GM19328 (cell line): ENCODE results near the gene RASAL1.
A peak's percentile ranks its signal among the peaks of the same experiment; 100 is the strongest.

Experiments
- ATAC-seq: cut with Tn5 transposase; IDR thresholded peaks from one replicate; pipeline ENCODE4 v1.9.1; 2021; ENCODE audit warnings: mild to moderate bottlenecking, moderate library complexity; ENCODE audit not compliant: unreplicated experiment

RASAL1 gene

GRCh38 chr12:113077859-113078255 is 57.7 kb downstream of the RASAL1 start:
- ATAC-seq = no peak

DNA sequence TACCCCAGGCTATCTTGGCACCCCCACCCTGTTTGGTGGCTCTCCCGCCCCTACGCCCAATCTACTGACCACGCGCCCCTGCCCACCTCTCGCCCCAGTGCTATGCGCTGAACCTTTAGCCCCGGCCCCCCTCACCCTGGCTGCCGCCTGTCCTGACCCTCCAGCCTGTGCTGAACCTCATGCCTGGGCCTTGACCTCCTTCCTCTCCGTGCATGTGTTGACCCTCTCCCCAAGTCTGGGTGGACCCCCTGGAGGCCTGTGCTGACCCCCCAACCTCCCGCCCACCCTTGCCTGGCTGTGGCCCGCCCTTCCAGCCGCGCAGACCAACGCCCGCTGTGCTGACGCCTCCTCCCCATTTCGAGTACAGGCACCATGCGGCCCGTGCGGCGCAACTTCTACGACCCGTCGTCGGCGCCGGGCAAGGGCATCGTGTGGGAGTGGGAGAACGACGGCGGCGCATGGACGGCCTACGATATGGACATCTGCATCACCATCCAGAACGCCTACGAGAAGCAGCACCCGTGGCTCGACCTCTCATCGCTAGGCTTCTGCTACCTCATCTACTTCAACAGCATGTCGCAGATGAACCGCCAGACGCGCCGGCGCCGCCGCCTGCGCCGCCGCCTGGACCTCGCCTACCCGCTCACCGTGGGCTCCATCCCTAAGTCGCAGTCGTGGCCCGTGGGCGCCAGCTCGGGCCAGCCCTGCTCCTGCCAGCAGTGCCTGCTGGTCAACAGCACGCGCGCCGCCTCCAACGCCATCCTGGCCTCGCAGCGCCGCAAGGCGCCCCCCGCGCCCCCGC is 58.3 kb downstream of the RASAL1 start:
- no peak for ATAC-seq

DNA sequence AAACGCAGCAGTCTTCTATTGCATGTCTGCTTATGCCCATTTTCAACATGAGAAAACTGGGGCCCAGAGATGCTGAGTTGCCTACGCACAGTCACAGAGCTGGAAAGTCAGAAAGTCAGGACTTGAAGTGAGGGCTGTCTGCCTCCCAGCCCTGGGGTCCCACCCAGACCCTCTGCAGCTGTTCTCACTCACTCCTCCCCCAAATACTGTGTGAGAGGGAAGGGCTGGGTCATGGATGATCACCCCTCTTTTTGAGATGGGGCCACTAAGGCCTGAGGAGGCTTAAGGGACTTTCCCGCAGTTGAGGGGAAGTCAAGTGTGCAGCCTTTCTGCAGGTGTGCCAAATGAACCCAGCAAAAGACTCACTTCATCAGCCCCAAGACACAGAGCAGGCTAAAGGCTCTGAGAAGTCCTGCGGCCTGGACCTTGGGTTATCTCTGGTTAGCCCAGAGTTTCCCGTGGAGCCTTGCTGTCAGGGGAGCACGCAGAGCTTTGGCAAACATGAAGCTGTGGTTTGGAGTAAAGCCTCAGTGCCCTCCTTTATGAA is 60.4 kb downstream of the RASAL1 start:
- ATAC-seq = peak; percentile 95

DNA sequence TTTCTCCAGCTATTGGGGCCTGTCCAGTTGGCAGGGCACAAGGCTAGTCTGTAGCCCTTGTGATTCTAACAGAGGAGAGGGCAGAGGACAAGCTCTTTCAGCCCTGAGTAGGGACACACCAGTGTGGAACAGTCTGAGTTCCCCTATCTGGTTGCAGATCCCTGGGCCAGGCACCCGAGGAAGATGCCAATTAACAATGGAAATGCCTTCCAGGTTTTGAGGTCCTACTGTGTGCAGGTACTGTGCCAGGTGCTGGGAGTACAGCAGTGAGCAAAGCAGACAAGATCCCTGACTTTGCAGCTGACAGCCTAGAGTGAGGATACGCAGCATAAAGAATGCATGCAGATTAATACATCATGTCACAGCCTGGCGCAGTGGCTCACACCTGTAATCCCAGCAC is 62.0 kb downstream of the RASAL1 start:
- no peak for ATAC-seq

- ATAC-seq = no peak
Observed at GRCh38 chr12:113072136-113072535, 63.4 kb downstream of the RASAL1 start.

DNA sequence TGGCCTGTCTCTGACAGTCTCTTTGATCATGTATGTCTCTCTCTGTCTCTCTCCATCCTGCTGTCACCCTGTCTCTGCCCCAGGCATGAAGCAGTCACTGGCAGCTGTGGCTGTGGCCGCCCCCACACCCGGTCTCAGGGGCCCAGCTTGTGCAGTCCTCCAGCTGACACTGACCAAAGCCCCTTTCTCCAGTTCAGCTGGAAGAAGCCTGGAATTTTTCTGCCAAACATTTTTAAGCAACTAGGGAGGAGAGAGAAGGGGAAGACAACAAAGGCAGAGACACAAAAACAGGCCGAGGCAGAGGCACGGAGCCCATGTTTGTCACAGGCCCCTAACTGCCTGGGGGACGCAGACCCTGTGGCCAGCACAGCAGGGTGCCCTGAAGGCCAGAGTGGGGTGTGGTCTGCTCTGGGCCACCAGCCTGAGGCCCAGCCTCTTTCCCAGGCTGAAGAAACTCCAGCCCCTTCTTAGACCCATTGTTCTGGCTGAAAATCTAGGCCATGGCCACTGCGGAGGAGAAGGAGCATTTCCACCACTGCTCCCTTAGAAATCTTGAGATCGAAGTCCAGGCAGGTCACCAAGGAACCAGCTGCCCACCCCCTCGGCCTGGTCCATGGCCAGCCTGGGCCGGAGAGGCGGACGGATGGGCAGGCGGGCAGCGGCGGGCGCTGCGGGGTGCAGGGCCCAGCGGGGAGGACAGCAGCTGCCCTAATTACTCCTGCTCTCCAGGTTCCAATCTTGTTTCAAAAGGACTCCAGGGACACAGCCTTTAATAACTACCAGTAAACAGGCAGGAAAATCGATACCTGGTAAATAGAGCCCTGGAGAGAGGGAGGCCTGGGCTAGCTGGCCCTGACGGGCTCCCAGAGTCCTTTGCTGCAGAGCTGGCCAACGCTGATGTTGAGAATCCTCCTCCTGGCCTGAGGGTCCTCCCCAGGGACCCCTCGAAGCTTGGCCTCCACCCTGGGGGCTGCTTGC is 64.1 kb downstream of the RASAL1 start:
- ATAC-seq = no peak

GRCh38 chr12:113070117-113070906 is 65.2 kb downstream of the RASAL1 start:
- no peak for ATAC-seq

DNA sequence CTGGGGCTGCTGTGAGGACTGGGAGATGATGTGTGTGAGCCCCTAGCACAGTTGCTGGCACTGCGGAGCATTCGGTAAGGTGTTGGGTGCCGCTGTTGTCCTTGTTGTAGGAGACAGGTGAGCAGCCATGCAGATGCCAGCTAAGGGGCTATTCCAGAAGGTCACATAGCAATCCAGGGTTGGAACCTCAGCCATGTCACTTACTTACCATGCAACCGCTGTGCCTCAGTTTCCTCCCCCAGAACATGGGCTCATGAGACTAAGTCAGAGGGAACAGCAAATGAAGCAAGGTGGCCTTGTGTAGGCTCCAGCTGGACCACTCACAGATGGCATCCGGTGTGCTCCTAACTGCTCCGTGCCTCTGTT is 65.8 kb downstream of the RASAL1 start:
- no peak for ATAC-seq

GRCh38 chr12:113069149-113069548 is 66.4 kb downstream of the RASAL1 start:
- no peak for ATAC-seq

DNA sequence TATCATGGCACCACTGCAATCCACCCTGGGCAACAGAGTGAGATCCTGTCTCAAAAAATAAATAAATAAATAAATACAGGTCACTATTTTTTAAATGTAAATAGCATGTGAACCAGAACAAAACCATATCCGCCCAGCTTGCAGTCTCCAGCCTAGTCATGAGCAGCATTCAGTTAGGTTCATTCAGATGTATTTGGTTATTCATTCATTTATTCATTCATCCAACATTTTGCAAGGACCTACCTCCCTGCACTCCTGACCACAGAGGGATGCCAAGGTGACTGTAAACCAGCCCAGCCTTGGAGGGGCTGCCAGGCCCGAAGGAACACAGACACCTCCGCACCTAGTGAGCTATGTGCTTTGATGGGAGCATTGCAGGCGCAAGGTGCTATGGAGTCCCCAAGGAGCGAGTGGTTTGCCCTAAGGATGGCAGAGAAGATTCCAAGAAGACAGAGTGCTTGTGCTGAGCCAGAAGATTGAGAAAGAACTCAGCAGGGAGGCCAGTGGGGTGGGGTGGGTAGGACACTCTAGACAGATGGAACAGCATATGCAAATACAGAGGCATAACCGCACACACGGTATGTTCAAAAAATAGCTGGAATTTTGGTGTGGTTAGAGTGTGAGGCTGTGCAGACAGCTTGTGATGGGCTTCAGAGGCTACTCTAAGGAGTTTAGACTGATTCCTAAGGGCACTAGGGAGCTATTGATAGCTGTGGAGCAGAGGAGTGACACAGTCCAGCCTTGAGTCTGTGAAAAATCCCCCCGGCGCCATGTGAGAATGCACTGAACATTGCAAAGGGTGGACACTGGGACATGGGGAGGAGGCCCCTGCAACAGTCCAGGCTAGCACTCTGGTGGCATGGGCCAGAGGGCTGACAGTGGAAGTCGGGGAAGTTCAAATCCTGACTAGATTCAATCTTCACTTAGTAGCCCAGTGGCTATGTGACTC is 67.3 kb downstream of the RASAL1 start:
- ATAC-seq = no peak

DNA sequence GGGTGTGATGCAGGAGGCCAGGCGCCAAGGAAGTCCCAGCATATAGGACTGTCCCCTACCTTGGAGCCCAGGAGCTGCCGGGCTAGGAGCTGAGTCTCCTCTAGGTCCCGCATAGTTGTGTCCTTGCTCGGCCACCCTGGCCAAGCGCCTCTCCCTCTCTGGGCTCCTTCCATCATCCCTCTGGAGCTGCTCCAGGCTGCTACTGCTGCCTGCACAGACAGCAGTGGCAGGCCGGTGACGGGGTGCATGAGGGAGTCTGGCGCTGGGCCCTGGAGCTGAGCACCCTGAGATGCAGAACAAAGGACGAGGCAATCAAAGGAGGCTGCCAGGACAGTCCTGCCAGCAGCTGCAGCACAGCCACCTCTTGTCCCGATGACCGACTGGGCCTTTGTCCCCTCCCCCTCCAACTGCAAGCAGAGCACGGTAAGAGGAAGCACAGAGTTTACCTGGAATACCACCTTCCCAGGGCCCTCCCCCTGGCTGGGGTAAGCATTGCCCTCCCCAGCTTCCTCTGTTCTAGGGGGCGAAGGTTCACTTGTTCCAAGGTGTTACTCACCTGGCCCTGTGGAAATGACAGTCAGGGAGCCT is 68.7 kb downstream of the RASAL1 start:
- no peak for ATAC-seq

- ATAC-seq = no peak
Observed at GRCh38 chr12:113065126-113066007, 70.2 kb downstream of the RASAL1 start.

GRCh38 chr12:113064395-113065125 is 71.0 kb downstream of the RASAL1 start:
- ATAC-seq = no peak

DNA sequence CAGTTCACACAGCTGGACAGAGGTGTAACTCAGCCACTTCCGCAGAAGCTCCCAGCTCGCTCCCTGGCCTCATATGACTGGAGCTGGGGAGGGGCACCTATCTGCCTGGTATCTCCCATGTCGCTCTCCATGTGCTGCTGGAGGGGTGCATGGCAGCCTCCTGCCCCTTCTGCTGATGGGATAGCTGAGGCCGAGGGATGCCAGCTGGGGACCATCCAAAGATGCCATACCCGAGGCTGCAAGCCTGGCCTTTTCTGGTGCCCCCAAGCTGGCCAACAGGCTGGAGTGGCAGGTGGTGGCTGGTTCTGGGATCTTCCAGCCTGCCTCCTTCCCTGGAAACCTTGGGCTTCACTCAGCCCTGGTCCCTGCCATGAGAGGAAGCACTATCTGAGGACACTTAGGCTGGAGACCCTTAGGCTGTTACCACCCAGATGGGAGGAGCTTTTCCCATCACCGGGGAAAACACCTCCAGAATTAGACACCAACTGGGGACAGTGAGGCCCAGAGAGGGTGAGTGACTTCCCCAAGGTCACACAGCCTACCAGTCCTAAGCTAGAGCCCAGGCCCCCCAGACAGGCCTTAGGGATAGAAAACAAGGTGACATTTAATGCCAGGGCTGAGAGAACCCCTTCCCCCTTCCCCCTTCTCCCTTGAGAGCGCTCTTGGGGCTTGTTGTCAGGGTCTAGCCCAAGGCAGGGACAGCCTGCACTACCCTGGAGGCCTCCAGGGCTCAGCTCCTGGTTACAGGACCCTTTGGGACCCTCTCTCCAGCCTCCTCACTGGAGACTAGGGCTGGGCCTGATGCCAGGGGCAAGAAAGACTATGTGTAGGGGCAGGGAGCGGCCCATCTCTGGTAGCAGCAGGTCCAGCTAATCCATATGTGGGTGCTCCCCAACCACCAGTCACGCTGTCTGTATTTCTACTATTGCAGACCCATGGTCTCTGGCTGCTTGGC is 71.9 kb downstream of the RASAL1 start:
- ATAC-seq = no peak

DNA sequence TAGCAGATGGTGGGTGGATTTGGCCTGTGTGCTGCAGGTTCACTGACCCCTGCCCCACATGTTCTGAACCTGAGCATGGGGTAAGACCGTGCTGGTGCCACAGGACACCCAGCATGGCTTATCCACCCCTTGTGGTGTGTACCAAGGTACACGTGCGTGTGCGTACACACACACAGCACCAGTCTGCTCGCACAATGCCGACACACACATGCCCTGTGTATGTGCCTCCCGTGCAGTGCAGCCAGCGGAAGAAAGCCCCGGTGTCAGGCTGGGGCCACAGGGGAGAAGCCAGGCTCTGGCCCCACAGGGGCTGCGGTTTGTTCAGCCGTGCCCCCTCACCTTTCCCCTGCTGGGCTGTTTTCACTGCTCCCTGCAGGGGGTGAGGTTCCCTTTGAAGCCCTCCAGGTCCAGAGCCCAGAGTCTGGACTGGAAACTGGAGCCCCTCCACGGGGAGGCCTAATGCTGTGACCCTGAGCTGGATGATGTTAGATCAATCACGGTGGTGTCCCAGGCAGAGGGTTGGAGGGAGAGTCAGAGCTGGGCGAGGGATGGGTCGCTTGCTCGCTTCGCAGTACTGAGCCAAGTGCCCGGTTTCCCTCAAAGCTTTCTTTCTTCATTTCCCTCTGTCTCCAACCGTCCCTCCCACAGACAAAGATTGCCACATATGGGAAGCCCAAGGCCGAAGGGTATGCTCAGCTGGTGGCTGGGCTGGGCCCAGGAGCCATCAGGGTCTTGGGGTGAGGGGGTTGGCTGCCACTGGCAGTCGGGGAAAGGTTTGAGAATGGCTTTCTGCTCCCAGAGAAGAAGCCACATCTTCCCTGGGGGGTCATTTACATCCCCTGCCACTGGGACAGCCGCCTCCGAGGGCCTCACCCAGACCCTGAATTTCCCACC is 72.8 kb downstream of the RASAL1 start:
- no peak for ATAC-seq
